NCI-H187 (cell line): ENCODE results near the gene WDR18.

ENCODE experiments used
- DNase-seq, 2 experiments: peaks; one replicate each; lab custom pipeline; 2025; lab: John Stamatoyannopoulos, UW

Gene WDR18

GRCh38 chr19:1042689-1043511 is 58.8 kb downstream of the WDR18 start:
- DNase-seq = no peak
